Liver (tissue), 9 donors: ENCODE measurements around the gene SMAD5. TPM values are rescaled to one million over a fixed set of nuclear protein-coding genes. Genes with fewer than 3 reads are reported as not detected.

ENCODE experiments used
- DNase-seq: peaks from one replicate; pipeline ENCODE4 v3.0.0-alpha.2; 2017; ENCODE audit warnings: low spot score
- H3K27ac ChIP-seq, 2 donors: one replicate each; pipeline ENCODE4 v1.7.0; 2013; ENCODE audit warnings: inconsistent platforms in 2 of 2, low read length in 2 of 2, control low read depth in 1 of 2, low read depth in 1 of 2, mild to moderate bottlenecking in 1 of 2
- H3K27me3 ChIP-seq, 4 donors: one replicate each; pipeline versions ENCODE4 v1.6.1 to v1.7.0; 2013; ENCODE audit warnings: low read length in 3 of 4, inconsistent platforms in 1 of 4, mild to moderate bottlenecking in 1 of 4, moderate library complexity in 1 of 4; ENCODE audit not compliant: control insufficient read depth in 4 of 4, insufficient read depth in 4 of 4
- H3K36me3 ChIP-seq, 4 donors: one replicate each; pipeline versions ENCODE4 v1.6.1 to v1.7.0; 2013; ENCODE audit warnings: low read length in 3 of 4, mild to moderate bottlenecking in 3 of 4, low read depth in 1 of 4, moderate library complexity in 1 of 4; ENCODE audit not compliant: control insufficient read depth in 4 of 4, insufficient read depth in 3 of 4
- H3K4me1 ChIP-seq, 4 donors: one replicate each; pipeline versions ENCODE4 v1.6.1 to v1.7.0; 2013; ENCODE audit warnings: low read length in 3 of 4, mild to moderate bottlenecking in 3 of 4, moderate library complexity in 1 of 4; ENCODE audit not compliant: control insufficient read depth in 4 of 4, insufficient read depth in 4 of 4
- H3K4me3 ChIP-seq, 3 donors: one replicate each; pipeline versions ENCODE4 v1.6.1 to v1.7.0; 2013; ENCODE audit warnings: low read length in 3 of 3, control low read depth in 1 of 3, low read depth in 1 of 3, mild to moderate bottlenecking in 1 of 3
- H3K9ac ChIP-seq, 2 donors: one replicate each; pipeline ENCODE4 v1.7.0; 2013; ENCODE audit warnings: low read length in 2 of 2, mild to moderate bottlenecking in 2 of 2, moderate library complexity in 2 of 2, control low read depth in 1 of 2, low read depth in 1 of 2
- H3K9me3 ChIP-seq, 4 donors: one replicate each; pipeline versions ENCODE4 v1.6.1 to v1.7.0; 2013; ENCODE audit warnings: low read length in 3 of 4; ENCODE audit not compliant: control insufficient read depth in 4 of 4
- EGR1 ChIP-seq, 2 donors: IDR thresholded peaks; 2 replicates each; pipeline ENCODE4 v1.6.1; 2016 to 2018; ENCODE audit warnings: antibody characterized with exemption in 2 of 2, low read depth in 2 of 2
- FOXA1 ChIP-seq: IDR thresholded peaks from 2 replicates; pipeline ENCODE4 v1.6.1; 2016; ENCODE audit warnings: antibody characterized with exemption
- FOXA2 ChIP-seq: IDR thresholded peaks from 2 replicates; pipeline ENCODE4 v1.6.1; 2016; ENCODE audit warnings: antibody characterized with exemption
- HNF4A ChIP-seq, 2 donors: conservative IDR thresholded peaks; 2 replicates each; pipeline ENCODE4 v1.6.1; 2016; ENCODE audit warnings: antibody characterized with exemption in 2 of 2, mild to moderate bottlenecking in 2 of 2
- JUND ChIP-seq, 2 donors: IDR thresholded peaks; 2 replicates each; pipeline ENCODE4 v1.6.1; 2016; ENCODE audit warnings: antibody characterized with exemption in 2 of 2
- NR2F2 ChIP-seq: IDR thresholded peaks from 2 replicates; pipeline ENCODE4 v1.6.1; 2016; ENCODE audit warnings: antibody characterized with exemption
- RAD21 ChIP-seq, 2 donors: IDR thresholded peaks; 2 replicates each; pipeline ENCODE4 v1.6.1; 2016; ENCODE audit warnings: antibody characterized with exemption in 2 of 2, mild to moderate bottlenecking in 2 of 2
- SP1 ChIP-seq: IDR thresholded peaks from 2 replicates; pipeline ENCODE4 v1.6.1; 2018; ENCODE audit warnings: antibody characterized with exemption, mild to moderate bottlenecking
- TAF1 ChIP-seq: conservative IDR thresholded peaks from 2 replicates; pipeline ENCODE4 v1.6.1; 2016; ENCODE audit warnings: antibody characterized with exemption, mild to moderate bottlenecking
- YY1 ChIP-seq: IDR thresholded peaks from 2 replicates; pipeline ENCODE4 v1.6.1; 2016; ENCODE audit warnings: antibody characterized with exemption, mild to moderate bottlenecking
- WGBS: extraction: QIAGEN DNeasy Blood & Tissue Kit; methylation state at CpG from one replicate; pipeline ENCODE4 v1.1.7; 2013; 5-methylcytosine and 5-hydroxymethylcytosine counted together
- polyA plus RNA-seq, 2 donors: library from polyadenylated mRNA; stranded (reverse) in 1 of 2; unstranded in 1 of 2; fragments of 200-250 nt in 1 of 2; fragments of >200 nt in 1 of 2; fragmentation: Nextera tagmentation in 1 of 2; extraction: Ambion mirVana in 1 of 2; gene quantifications; one replicate each; pipeline versions ENCODE4 v1.2.1 to v1.2.3, GENCODE V29; 2013 to 2015
- total RNA-seq, 2 donors: library from RNA; depleted of rRNA; stranded (reverse); fragments of >200 nt; gene quantifications; one replicate each; pipeline ENCODE4 v1.2.3, GENCODE V29; 2014
- TF ChIP-seq, protein P1 (sequence below): IDR thresholded peaks from 2 replicates; pipeline ENCODE4 v1.6.1; 2016; ENCODE audit warnings: antibody characterized with exemption
- TF ChIP-seq, protein P2 (sequence below): fragments of 150-350 bp; IDR thresholded peaks from 2 replicates; pipeline ENCODE4 v1.5.1; 2017; ENCODE audit warnings: improper control_type of control experiment, low read depth, low read length; ENCODE audit not compliant: missing input control
- TF ChIP-seq, protein P3 (sequence below): IDR thresholded peaks from 2 replicates; pipeline ENCODE4 v1.6.1; 2016; ENCODE audit warnings: antibody characterized with exemption
- TF ChIP-seq, protein P4 (sequence below): IDR thresholded peaks from 2 replicates; pipeline ENCODE4 v1.6.1; 2016; ENCODE audit warnings: antibody characterized with exemption, mild to moderate bottlenecking
- donor health status: healthy.
- donor health status: healthy.
- donor health status: healthy.
- donor health status: healthy.
- donor health status: healthy.

SMAD5 gene
- total and polyA plus RNA-seq, 4 donors: 5.9 to 42.0 (median 16.3) TPM

DNA sequence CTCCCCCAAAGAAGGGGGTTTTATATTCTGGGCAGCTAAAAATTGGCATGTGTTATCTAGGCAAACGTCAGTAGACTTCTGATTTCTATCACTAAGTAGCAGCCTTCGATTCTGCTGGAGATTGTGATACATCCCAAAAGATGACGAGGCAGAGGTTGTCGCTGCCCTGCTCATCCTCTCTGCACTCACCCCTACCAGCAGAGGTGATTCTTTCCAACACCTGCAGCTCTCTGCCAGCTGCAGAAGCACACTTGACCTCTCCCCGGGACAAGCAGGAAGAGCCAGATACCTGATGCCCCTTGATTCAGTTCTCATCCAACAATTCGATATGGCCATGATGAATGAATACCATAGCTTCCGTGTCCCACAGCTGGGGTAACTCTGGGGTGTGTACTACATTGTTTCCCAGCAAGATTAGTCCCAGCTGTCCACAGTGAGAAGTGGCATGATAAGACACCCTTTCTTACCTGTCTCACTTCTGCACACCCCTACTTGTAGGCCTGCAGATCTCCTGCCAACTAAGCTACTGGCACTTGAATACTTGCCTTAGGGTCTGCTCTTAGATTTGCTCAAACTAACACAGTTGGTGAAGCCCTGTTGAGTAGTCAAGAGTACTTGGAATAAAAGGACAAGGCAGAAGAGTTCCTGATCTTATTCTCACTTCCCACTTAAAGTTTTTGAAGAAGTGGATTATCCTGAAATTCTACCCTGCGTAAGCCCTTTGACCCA is 37.6 kb upstream of the SMAD5 start:
- Histone ChIP-seq H3K27ac (peak overlapping the region; percentile 93 to 94), H3K4me1 (peaks cover 8 to 36% (median 13%) of the 10 kb centered on the region in 4 donors), H3K36me3 (no peaks in the 10 kb centered on the region), H3K27me3 (no peaks in the 10 kb centered on the region), H3K9me3 (no peaks in the 10 kb centered on the region), H3K9ac (peak overlapping the region; percentile 33 to 39), H3K4me3 (no peak overlapping the region)
- TF ChIP-seq SP1 (no peak), NR2F2 (no peak), YY1 (no peak)
- TF ChIP-seq, protein P1, sequence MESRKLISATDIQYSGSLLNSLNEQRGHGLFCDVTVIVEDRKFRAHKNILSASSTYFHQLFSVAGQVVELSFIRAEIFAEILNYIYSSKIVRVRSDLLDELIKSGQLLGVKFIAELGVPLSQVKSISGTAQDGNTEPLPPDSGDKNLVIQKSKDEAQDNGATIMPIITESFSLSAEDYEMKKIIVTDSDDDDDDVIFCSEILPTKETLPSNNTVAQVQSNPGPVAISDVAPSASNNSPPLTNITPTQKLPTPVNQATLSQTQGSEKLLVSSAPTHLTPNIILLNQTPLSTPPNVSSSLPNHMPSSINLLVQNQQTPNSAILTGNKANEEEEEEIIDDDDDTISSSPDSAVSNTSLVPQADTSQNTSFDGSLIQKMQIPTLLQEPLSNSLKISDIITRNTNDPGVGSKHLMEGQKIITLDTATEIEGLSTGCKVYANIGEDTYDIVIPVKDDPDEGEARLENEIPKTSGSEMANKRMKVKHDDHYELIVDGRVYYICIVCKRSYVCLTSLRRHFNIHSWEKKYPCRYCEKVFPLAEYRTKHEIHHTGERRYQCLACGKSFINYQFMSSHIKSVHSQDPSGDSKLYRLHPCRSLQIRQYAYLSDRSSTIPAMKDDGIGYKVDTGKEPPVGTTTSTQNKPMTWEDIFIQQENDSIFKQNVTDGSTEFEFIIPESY: no peak
- no peak for DNase-seq
- 41% methylated on average over 8 of the region's 8 CpGs for WGBS

DNA sequence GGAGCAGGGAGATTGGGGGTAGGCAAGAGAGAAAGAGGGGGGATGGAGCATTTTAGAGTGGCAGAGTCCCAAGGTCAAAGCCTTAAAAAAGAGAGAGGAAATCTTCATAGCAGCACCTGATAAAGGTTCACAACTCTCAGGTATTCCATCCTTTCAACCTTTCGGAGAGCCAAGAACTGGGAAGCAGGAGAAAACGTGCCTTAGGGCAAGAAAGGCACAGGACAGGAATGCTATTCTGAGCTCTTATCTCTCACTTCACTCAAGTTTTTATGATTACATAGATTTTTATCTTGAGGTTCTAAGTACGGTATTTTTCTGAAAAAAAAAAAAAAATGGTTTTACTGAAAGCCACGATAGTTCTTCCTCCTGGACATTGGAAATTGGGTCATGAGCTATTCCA is 34.5 kb upstream of the SMAD5 start:
- 73% methylated on average over 4 of the region's 4 CpGs for WGBS
- H3K4me3 ChIP-seq: no peak overlapping the region
- DNase-seq: no peak
- no peak overlapping the region for H3K9ac ChIP-seq
- H3K9me3 ChIP-seq: no peaks in the 10 kb centered on the region
- no peaks in the 10 kb centered on the region for H3K36me3 ChIP-seq
- H3K27ac ChIP-seq: no peak overlapping the region
- H3K27me3 ChIP-seq: no peaks in the 10 kb centered on the region
- TF ChIP-seq, protein P2, sequence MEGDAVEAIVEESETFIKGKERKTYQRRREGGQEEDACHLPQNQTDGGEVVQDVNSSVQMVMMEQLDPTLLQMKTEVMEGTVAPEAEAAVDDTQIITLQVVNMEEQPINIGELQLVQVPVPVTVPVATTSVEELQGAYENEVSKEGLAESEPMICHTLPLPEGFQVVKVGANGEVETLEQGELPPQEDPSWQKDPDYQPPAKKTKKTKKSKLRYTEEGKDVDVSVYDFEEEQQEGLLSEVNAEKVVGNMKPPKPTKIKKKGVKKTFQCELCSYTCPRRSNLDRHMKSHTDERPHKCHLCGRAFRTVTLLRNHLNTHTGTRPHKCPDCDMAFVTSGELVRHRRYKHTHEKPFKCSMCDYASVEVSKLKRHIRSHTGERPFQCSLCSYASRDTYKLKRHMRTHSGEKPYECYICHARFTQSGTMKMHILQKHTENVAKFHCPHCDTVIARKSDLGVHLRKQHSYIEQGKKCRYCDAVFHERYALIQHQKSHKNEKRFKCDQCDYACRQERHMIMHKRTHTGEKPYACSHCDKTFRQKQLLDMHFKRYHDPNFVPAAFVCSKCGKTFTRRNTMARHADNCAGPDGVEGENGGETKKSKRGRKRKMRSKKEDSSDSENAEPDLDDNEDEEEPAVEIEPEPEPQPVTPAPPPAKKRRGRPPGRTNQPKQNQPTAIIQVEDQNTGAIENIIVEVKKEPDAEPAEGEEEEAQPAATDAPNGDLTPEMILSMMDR: no peak
- no peak for TF ChIP-seq NR2F2
- TF ChIP-seq, protein P1: no peak
- TF ChIP-seq, protein P3, sequence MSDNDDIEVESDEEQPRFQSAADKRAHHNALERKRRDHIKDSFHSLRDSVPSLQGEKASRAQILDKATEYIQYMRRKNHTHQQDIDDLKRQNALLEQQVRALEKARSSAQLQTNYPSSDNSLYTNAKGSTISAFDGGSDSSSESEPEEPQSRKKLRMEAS: no peak
- no peak for TF ChIP-seq TAF1
- no peak for TF ChIP-seq HNF4A (conservative IDR thresholded peaks at IDR 0.05)
- no peak for TF ChIP-seq FOXA1
- no peak for TF ChIP-seq RAD21 (IDR thresholded peaks at IDR 0.05)
- no peak for TF ChIP-seq FOXA2
- no peak for TF ChIP-seq EGR1 (IDR thresholded peaks at IDR 0.05; ENCODE audit: low read depth in 2 of 2)
- TF ChIP-seq, protein P4, sequence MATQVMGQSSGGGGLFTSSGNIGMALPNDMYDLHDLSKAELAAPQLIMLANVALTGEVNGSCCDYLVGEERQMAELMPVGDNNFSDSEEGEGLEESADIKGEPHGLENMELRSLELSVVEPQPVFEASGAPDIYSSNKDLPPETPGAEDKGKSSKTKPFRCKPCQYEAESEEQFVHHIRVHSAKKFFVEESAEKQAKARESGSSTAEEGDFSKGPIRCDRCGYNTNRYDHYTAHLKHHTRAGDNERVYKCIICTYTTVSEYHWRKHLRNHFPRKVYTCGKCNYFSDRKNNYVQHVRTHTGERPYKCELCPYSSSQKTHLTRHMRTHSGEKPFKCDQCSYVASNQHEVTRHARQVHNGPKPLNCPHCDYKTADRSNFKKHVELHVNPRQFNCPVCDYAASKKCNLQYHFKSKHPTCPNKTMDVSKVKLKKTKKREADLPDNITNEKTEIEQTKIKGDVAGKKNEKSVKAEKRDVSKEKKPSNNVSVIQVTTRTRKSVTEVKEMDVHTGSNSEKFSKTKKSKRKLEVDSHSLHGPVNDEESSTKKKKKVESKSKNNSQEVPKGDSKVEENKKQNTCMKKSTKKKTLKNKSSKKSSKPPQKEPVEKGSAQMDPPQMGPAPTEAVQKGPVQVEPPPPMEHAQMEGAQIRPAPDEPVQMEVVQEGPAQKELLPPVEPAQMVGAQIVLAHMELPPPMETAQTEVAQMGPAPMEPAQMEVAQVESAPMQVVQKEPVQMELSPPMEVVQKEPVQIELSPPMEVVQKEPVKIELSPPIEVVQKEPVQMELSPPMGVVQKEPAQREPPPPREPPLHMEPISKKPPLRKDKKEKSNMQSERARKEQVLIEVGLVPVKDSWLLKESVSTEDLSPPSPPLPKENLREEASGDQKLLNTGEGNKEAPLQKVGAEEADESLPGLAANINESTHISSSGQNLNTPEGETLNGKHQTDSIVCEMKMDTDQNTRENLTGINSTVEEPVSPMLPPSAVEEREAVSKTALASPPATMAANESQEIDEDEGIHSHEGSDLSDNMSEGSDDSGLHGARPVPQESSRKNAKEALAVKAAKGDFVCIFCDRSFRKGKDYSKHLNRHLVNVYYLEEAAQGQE: no peak
- no peak for TF ChIP-seq JUND (IDR thresholded peaks at IDR 0.05)
- H3K4me1 ChIP-seq: peaks cover 8 to 30% (median 13%) of the 10 kb centered on the region in 4 donors
